NCI-H774 (cell line): Measurements from ENCODE around the gene PPARG.
"Not testable (repeated sequence)": the region's sequence is repeated elsewhere in the genome, so short reads cannot be mapped to it uniquely, and the experiment has no call there.

Experiments used
- DNase-seq: peaks from one replicate; lab custom pipeline; 2025; lab: John Stamatoyannopoulos, UW

Gene PPARG

GRCh38 chr3:12288182-12289129 lies at the start of gene PPARG:
Gene PPARG (plus strand): TSS chr3:12289070. CDS start chr3:12379712, 90,642 bp downstream.
- no peak for DNase-seq

- DNase-seq = no peak
Observed at GRCh38 chr3:12239301-12239700, 49.6 kb upstream of the PPARG start.

- DNase-seq = no peak
Observed at GRCh38 chr3:12242772-12243171, 46.1 kb upstream of the PPARG start.

- no peak for DNase-seq
Observed at GRCh38 chr3:12246497-12247163, 42.2 kb upstream of the PPARG start.

GRCh38 chr3:12247411-12247810 lies 41.5 kb upstream of the PPARG start:
- no peak for DNase-seq

- DNase-seq = no peak
Observed at GRCh38 chr3:12249519-12249918, 39.4 kb upstream of the PPARG start.

- no peak for DNase-seq
Observed at GRCh38 chr3:12252889-12253288, 36.0 kb upstream of the PPARG start.

GRCh38 chr3:12253516-12254343 lies 35.1 kb upstream of the PPARG start:
- no peak for DNase-seq

GRCh38 chr3:12255393-12255792 lies 33.5 kb upstream of the PPARG start:
- DNase-seq = no peak

GRCh38 chr3:12258911-12259310 lies 30.0 kb upstream of the PPARG start:
- DNase-seq = no peak

GRCh38 chr3:12262173-12262572 lies 26.7 kb upstream of the PPARG start:
- DNase-seq = not testable (repeated sequence)

GRCh38 chr3:12265508-12265907 lies 23.4 kb upstream of the PPARG start:
- no peak for DNase-seq

- DNase-seq = no peak
Observed at GRCh38 chr3:12266038-12266437, 22.8 kb upstream of the PPARG start.

GRCh38 chr3:12267376-12268030 lies 21.4 kb upstream of the PPARG start:
- DNase-seq = no peak

GRCh38 chr3:12268049-12268735 lies 20.7 kb upstream of the PPARG start:
- no peak for DNase-seq

GRCh38 chr3:12270976-12271375 lies 17.9 kb upstream of the PPARG start:
- no peak for DNase-seq

GRCh38 chr3:12273045-12273695 lies 15.7 kb upstream of the PPARG start:
- no peak for DNase-seq

GRCh38 chr3:12275974-12276650 lies 12.8 kb upstream of the PPARG start:
- no peak for DNase-seq

- DNase-seq = not testable (repeated sequence)
Observed at GRCh38 chr3:12276827-12277226, 12.0 kb upstream of the PPARG start.

GRCh38 chr3:12278566-12278965 lies 10.3 kb upstream of the PPARG start:
- no peak for DNase-seq
